LoVo (cell line): ENCODE data around the gene OR4L1.
"Not testable (repeated sequence)": the region's sequence is repeated elsewhere in the genome, so short reads cannot be mapped to it uniquely, and the experiment has no call there.

Experiments
- DNase-seq: peaks from one replicate; pipeline ENCODE4 v3.0.0-alpha.2; 2016; ENCODE audit warnings: low spot score

Gene OR4L1, protein sequence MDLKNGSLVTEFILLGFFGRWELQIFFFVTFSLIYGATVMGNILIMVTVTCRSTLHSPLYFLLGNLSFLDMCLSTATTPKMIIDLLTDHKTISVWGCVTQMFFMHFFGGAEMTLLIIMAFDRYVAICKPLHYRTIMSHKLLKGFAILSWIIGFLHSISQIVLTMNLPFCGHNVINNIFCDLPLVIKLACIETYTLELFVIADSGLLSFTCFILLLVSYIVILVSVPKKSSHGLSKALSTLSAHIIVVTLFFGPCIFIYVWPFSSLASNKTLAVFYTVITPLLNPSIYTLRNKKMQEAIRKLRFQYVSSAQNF

GRCh38 chr14:20059745-20060144 is at the start of gene OR4L1:
OR4L1 (plus strand) TSS chr14:20060045; CDS start chr14:20060045, 0 bp downstream.
- no peak for DNase-seq

DNA sequence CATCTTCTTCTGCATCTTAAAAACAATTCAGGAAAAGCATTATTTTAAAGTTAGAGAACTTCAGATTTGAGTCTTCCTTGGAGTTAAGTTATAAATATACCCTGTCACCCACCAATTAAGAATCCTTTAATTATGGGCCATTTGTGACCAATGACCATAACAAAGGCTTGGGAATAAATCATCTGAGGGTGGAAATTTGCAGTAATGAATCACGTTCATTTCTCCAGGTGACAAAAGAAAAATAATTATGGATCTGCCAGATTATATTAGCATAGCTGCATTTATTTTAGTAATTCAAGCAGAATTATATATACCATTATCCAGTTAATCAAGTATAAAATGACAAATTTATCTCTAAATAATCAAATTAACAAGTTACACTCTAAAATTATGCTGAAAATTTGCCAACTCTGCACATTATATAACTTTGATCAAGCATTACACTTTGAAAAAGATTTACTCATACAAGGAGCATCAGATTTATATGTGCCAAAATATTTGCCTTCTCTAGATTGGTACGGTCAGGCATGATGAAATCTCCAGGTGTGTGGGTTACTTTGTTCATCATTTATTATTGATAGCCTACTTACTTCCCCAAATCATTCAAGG is 40.5 kb upstream of the OR4L1 start, which contains the start of gene OR4K14:
OR4K14 (minus strand) TSS at position 51 of the 609 bp plus-strand sequence. CDS start 4,114 bp downstream, outside the sequence.
- no peak for DNase-seq

GRCh38 chr14:20031058-20031457 is 28.8 kb upstream of the OR4L1 start:
- no peak for DNase-seq

- no peak for DNase-seq
These were observed 24.4 kb upstream of the OR4L1 start for GRCh38 chr14:20035449-20035848.

- no peak for DNase-seq
These were observed 23.9 kb upstream of the OR4L1 start, which contains the start of gene OR4K13 for GRCh38 chr14:20035938-20036337. OR4K13 (minus strand) TSS chr14:20036038; CDS start chr14:20034758, 1,280 bp downstream.

DNA sequence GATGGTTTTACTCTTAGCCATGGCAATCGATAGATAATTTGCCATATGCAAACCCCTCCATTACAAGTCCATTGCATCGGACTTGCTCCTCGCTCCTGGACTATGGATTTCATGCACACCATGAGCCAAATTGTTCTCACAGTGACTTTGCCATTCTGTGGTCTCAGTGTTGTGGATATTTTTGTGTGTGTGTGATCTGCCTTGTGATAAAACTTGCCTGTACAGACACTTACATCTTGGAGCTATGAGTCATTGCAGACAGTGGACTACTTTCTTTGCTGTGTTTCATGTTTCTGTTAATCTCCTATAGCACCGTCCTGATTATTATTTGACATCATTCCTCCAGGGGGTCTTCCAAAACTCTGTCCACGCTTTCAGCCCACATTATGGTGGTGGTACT is 15.6 kb upstream of the OR4L1 start:
- DNase-seq, result no peak

DNA sequence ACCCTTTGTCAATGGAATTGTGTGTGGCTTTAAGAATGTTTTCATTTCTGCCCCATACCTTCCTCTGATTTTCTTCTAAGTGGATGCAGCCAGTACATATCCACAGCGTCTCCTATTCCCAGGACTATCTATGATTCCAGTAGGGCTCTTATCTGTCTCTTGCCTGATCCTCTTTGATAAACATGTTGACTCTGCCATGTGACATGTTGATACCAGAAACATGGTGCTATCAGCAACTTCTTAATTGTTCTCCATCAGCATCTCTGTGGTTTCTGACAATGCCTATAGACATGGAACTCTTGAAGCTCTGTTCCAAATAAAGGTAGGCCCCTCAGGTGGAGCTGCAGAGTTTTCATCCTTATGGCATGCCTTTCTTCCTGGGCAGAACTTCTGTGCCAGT is 11.6 kb upstream of the OR4L1 start:
- DNase-seq, result no peak

GRCh38 chr14:20092050-20092449 is 32.2 kb downstream of the OR4L1 start:
- no peak for DNase-seq

DNA sequence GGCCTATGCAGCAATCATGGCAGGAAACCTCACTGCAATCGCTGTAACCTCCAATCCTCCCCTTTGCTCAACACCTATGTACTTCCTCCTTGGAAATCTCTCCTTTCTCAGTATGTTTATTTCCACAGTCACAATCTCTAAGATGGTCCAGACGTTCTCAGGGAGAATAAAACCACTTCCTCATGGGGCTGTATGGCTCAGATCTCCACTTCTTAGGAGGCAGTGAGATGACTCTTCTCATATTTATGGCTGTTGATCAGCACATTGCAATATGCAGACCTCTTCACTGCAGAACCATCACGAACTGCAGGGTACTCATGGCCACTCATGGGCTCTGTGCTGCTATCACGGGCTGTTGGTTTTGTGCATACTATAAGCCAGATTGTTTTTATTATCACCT is 33.6 kb downstream of the OR4L1 start:
- no peak for DNase-seq

GRCh38 chr14:20098926-20099770 is 39.3 kb downstream of the OR4L1 start:
- not testable (repeated sequence) for DNase-seq

GRCh38 chr14:20110438-20110837 is 50.6 kb downstream of the OR4L1 start, which contains the start of gene OR4K17:
OR4K17 (plus strand) TSS chr14:20110739; CDS start chr14:20117500, 6,761 bp downstream.
- DNase-seq, result no peak
